HCT116 (cell line): Measurements from ENCODE around the gene FAM72D. TPM values are rescaled to one million over a fixed set of nuclear protein-coding genes. Genes with fewer than 3 reads are reported as not detected.
"Not testable (repeated sequence)": the region's sequence is repeated elsewhere in the genome, so short reads cannot be mapped to it uniquely, and the experiment has no call there.

Experiments
- ATAC-seq: fragments of 200-7000 bp; cut with Tn5 transposase; 2 replicates; pipeline ENCODE4 v1.9.1; 2020; ENCODE audit warnings: mild to moderate bottlenecking, moderate library complexity
- Bru-seq: library from RNA; stranded (reverse); fragments of 400-500 nt; gene quantifications from one replicate; lab custom pipeline; 2021; lab: Mats Ljungman, UMichigan
- BruChase-seq, 2 experiments: library from RNA; stranded (reverse); fragments of 400-500 nt; gene quantifications; one replicate each; lab custom pipeline; 2021; lab: Mats Ljungman, UMichigan
- BruUV-seq: library from RNA; stranded (reverse); fragments of 400-500 nt; replicated peaks from 2 replicates; lab custom pipeline; 2021; lab: Mats Ljungman, UMichigan
- CTCF ChIA-PET: fragments of 300-600 bp; sonication (Branson Sonifier 250); formaldehyde crosslinking; loops from one replicate; lab custom pipeline; 2021; ENCODE audit warnings: antibody characterized with exemption; lab: Charles Lee
- POLR2A ChIA-PET: fragments of 300-600, 350-600 bp; sonication (Branson Sonifier 250); formaldehyde crosslinking; loops from one replicate; lab custom pipeline; 2021; ENCODE audit warnings: antibody characterized with exemption; lab: Charles Lee
- RAD21 ChIA-PET, 2 experiments: fragments of 300-600 bp; sonication (Branson Sonifier 250); formaldehyde crosslinking; loops; one replicate each; lab custom pipeline; 2023; ENCODE audit warnings: low total read pairs in 2 of 2; ENCODE audit not compliant: uncharacterized antibody in 2 of 2, unreplicated experiment in 2 of 2, low non-redundant PET in 1 of 2; lab: Charles Lee
- DNase-seq: peaks from one replicate; pipeline ENCODE4 v3.0.0-alpha.2; 2010; ENCODE audit warnings: low read depth, low spot score
- H2AFZ ChIP-seq: fragments of 200-600 bp; shearing (Covaris generic), sonication (generic); 2 replicates; pipeline ENCODE4 v1.6.1; 2017; ENCODE audit warnings: low read depth, mixed run types, mixed read lengths, antibody characterized with exemption, low read length; ENCODE audit not compliant: poor library complexity, severe bottlenecking
- H3K27ac ChIP-seq: 2 replicates; pipeline ENCODE4 v1.5.1; 2012; ENCODE audit warnings: low read depth, low read length
- H3K27me3 ChIP-seq: fragments of 200-600 bp; sonication (generic); 2 replicates; pipeline ENCODE4 v1.6.1; 2016; ENCODE audit warnings: mixed run types, low read length, mixed read lengths; ENCODE audit not compliant: insufficient read depth
- H3K36me3 ChIP-seq, 2 experiments: fragments of 200-500 bp in 1 of 2; fragments of 200-600 bp in 1 of 2; sonication (Bioruptor generic) in 1 of 2; sonication (generic) in 1 of 2; 2 replicates each; pipeline versions ENCODE4 v1.5.1 to v1.6.1; 2014 to 2016; ENCODE audit warnings: low read length in 2 of 2, inconsistent platforms in 1 of 2, mixed read lengths in 1 of 2, mixed run types in 1 of 2; ENCODE audit not compliant: insufficient read depth in 2 of 2, control insufficient read depth in 1 of 2
- H3K4me1 ChIP-seq, 2 experiments: fragments of 200-600 bp in 1 of 2; sonication (generic) in 1 of 2; 2 replicates each; pipeline versions ENCODE4 v1.5.1 to v1.6.1; 2012 to 2017; ENCODE audit warnings: low read length in 2 of 2, inconsistent platforms in 1 of 2, mild to moderate bottlenecking in 1 of 2, mixed read lengths in 1 of 2, mixed run types in 1 of 2, moderate library complexity in 1 of 2; ENCODE audit not compliant: insufficient read depth in 2 of 2, control insufficient read depth in 1 of 2
- H3K4me2 ChIP-seq: fragments of 200-600 bp; sonication (generic); 2 replicates; pipeline ENCODE4 v1.6.1; 2017; ENCODE audit warnings: mixed run types, low read length, mixed read lengths
- H3K4me3 ChIP-seq, 2 experiments: fragments of 200-600 bp in 1 of 2; sonication (generic) in 1 of 2; replicated peaks in 1 of 2; 2 replicates each; pipeline ENCODE4 v1.5.1; 2011 to 2016; ENCODE audit warnings: low read length in 2 of 2, control low read depth in 1 of 2, low read depth in 1 of 2, mild to moderate bottlenecking in 1 of 2, mixed read lengths in 1 of 2, mixed run types in 1 of 2
- H3K79me2 ChIP-seq: fragments of 200-600 bp; sonication (generic); 2 replicates; pipeline ENCODE4 v1.6.1; 2017; ENCODE audit warnings: mild to moderate bottlenecking, mixed run types, low read length, moderate library complexity, mixed read lengths; ENCODE audit not compliant: insufficient read depth
- H3K9ac ChIP-seq: fragments of 200-600 bp; sonication (generic); 2 replicates; pipeline ENCODE4 v1.6.1; 2016; ENCODE audit warnings: low read length, mixed read lengths
- H3K9me2 ChIP-seq: fragments of 200-600 bp; sonication (generic), shearing (Covaris generic); 2 replicates; pipeline ENCODE4 v1.6.1; 2017; ENCODE audit warnings: mixed run types, mild to moderate bottlenecking, moderate library complexity; ENCODE audit not compliant: insufficient read depth
- H3K9me3 ChIP-seq, 2 experiments: fragments of 200-500 bp in 1 of 2; fragments of 200-600 bp in 1 of 2; sonication (Bioruptor generic) in 1 of 2; sonication (generic) in 1 of 2; 2 replicates each; pipeline ENCODE4 v1.6.1; 2014 to 2017; ENCODE audit warnings: low read length in 2 of 2, mixed read lengths in 2 of 2, inconsistent platforms in 1 of 2, low read depth in 1 of 2, mild to moderate bottlenecking in 1 of 2, mixed run types in 1 of 2, moderate library complexity in 1 of 2; ENCODE audit not compliant: control insufficient read depth in 1 of 2, insufficient read depth in 1 of 2
- H4K20me1 ChIP-seq: fragments of 200-600 bp; sonication (generic), shearing (Covaris generic); 2 replicates; pipeline ENCODE4 v1.6.1; 2017; ENCODE audit warnings: mixed run types, mild to moderate bottlenecking, moderate library complexity; ENCODE audit not compliant: insufficient read depth
- intact Hi-C: fragments of 100-400 bp; cut with micrococcal nuclease; formaldehyde crosslinking; loops from 2 replicates; pipeline ENCODE4 v1.10.0; 2022
- long read RNA-seq: library from polyadenylated mRNA; unstranded; transcript quantifications from one replicate; pipeline ENCODE4 v2.0.0, GENCODE V29; 2021; ENCODE audit not compliant: unreplicated experiment
- polyA plus RNA-seq: library from polyadenylated mRNA; unstranded; fragments of >200 nt; gene quantifications from 2 replicates; pipeline ENCODE4 v1.2.1, GENCODE V29; 2012; ENCODE audit warnings: missing spikeins
- total RNA-seq: library from RNA; stranded (reverse); gene quantifications from one replicate; pipeline ENCODE4 v1.2.1, GENCODE V29; 2021; ENCODE audit not compliant: unreplicated experiment

The FAM72D gene
- total RNA-seq (16.3 TPM), Bru-seq, nascent RNA (percentile 45 among the genes with signal in this experiment), BruChase-seq, experiment 1, labeled RNA remaining after a 6-hour chase (percentile 55 among the genes with signal in this experiment), BruChase-seq, experiment 2, labeled RNA remaining after a 2-hour chase (percentile 52 among the genes with signal in this experiment)
- 10.4 and 15.0 TPM in 2 replicates for polyA plus RNA-seq
- long read RNA-seq, transcript FAM72D-201 (4 exons, 2,397 nt): major isoform, 44 of 57 reads
- long read RNA-seq, partial matches to known transcripts: 6 of 57 reads
- long read RNA-seq, other reads (novel, unspliced or antisense): 7 of 57 reads

- H4K20me1 ChIP-seq, H3K79me2 ChIP-seq, H2AFZ ChIP-seq, BruUV-seq, H3K36me3 ChIP-seq, H3K4me1 ChIP-seq, intact Hi-C loops, H3K9me2 ChIP-seq, H3K27me3 ChIP-seq, CTCF ChIA-PET, H3K27ac ChIP-seq, H3K9me3 ChIP-seq, POLR2A ChIA-PET, DNase-seq, RAD21 ChIA-PET: not testable (repeated sequence)
- ATAC-seq: peak; percentile 78
- 0 out of 2 replicates have a peak within 1 kb of the TSS, but pooled peaks have one; percentile 30 for H3K9ac ChIP-seq
- H3K4me3 ChIP-seq: peak within 1 kb of the TSS; percentile 41 to 43
- H3K4me2 ChIP-seq: peak within 1 kb of the TSS; percentile 55
Measured at GRCh38 chr1:145095284-145096057, at the start of gene FAM72D, which contains the start of gene SRGAP2B. Gene FAM72D (plus strand): TSS chr1:145095974. CDS start chr1:145096848, 874 bp downstream. Gene SRGAP2B (minus strand): TSS chr1:145095328. CDS start chr1:145092901, 2,427 bp downstream.

- BruUV-seq, CTCF ChIA-PET, H3K4me1 ChIP-seq, H3K36me3 ChIP-seq, H3K4me2 ChIP-seq, H3K9ac ChIP-seq, RAD21 ChIA-PET, ATAC-seq, H3K79me2 ChIP-seq, intact Hi-C loops, H3K9me2 ChIP-seq, H3K9me3 ChIP-seq, H3K4me3 ChIP-seq, H3K27me3 ChIP-seq, H2AFZ ChIP-seq, H3K27ac ChIP-seq, DNase-seq, H4K20me1 ChIP-seq, POLR2A ChIA-PET: not testable (repeated sequence)
Measured at GRCh38 chr1:145047553-145047952, 48.2 kb upstream of the FAM72D start.

GRCh38 chr1:145048181-145048856 is 47.5 kb upstream of the FAM72D start:
- ATAC-seq, H3K27ac ChIP-seq, H3K36me3 ChIP-seq, BruUV-seq, DNase-seq, H3K4me2 ChIP-seq, H3K79me2 ChIP-seq, RAD21 ChIA-PET, intact Hi-C loops, H3K27me3 ChIP-seq, H2AFZ ChIP-seq, H3K4me3 ChIP-seq, H4K20me1 ChIP-seq, H3K9me3 ChIP-seq, H3K4me1 ChIP-seq, POLR2A ChIA-PET, CTCF ChIA-PET, H3K9me2 ChIP-seq, H3K9ac ChIP-seq: not testable (repeated sequence)

- DNase-seq, H2AFZ ChIP-seq, H3K9me2 ChIP-seq, H3K4me3 ChIP-seq, H3K9me3 ChIP-seq, CTCF ChIA-PET, H3K27me3 ChIP-seq, H3K9ac ChIP-seq, H3K4me2 ChIP-seq, BruUV-seq, H3K79me2 ChIP-seq, POLR2A ChIA-PET, H4K20me1 ChIP-seq, H3K4me1 ChIP-seq, H3K36me3 ChIP-seq, intact Hi-C loops, RAD21 ChIA-PET, H3K27ac ChIP-seq, ATAC-seq: not testable (repeated sequence)
Measured at GRCh38 chr1:145052019-145052776, 43.6 kb upstream of the FAM72D start.
